GM19467 (cell line): ENCODE results near the gene KRT27.
"Not testable (repeated sequence)": the region's sequence is repeated elsewhere in the genome, so short reads cannot be mapped to it uniquely, and the experiment has no call there.

Experiments
- ATAC-seq: cut with Tn5 transposase; IDR thresholded peaks from one replicate; pipeline ENCODE4 v1.9.1; 2021; ENCODE audit warnings: mild to moderate bottlenecking, moderate library complexity; ENCODE audit not compliant: unreplicated experiment

Gene KRT27, protein sequence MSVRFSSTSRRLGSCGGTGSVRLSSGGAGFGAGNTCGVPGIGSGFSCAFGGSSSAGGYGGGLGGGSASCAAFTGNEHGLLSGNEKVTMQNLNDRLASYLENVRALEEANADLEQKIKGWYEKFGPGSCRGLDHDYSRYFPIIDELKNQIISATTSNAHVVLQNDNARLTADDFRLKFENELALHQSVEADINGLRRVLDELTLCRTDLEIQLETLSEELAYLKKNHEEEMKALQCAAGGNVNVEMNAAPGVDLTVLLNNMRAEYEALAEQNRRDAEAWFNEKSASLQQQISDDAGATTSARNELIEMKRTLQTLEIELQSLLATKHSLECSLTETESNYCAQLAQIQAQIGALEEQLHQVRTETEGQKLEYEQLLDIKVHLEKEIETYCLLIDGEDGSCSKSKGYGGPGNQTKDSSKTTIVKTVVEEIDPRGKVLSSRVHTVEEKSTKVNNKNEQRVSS

GRCh38 chr17:40782450-40782849, at the start of gene KRT27:
Gene KRT27 (minus strand): TSS chr17:40782550. CDS start chr17:40782493, 57 bp downstream.
- ATAC-seq = no peak

DNA sequence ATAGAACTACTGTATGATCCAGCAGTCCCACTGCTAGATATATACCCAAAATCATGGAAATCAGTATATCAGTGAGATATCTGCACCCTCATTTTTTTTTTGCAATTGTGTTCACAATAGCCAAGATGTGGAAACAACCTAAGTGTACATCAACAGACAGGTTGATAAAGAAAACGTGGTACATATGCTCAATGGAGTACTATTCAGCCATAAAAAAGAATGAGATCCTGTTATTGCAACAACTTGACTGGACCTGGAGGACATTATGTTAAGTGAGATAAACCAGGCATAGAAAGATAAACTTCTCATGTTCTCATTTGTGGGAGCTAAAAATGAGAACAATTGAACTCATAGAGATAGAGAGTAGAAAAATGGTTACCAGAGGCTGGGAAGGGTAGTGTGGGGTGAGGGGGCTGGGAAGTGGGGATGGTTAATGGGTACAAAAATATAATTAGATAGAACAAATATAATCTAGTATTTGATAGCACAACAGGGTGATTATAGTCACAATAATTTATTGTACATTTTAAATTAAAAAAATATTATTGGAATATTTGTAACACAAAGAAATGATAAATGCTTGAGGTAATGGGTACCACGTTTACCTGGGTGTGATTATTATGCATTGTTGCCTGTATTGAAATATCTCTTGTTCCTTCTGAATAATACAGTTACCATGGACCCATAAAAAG, 47.9 kb upstream of the KRT27 start:
- no peak for ATAC-seq

- no peak for ATAC-seq
Measured at GRCh38 chr17:40828454-40829044, 46.2 kb upstream of the KRT27 start.

GRCh38 chr17:40827746-40828453, 45.5 kb upstream of the KRT27 start:
- no peak for ATAC-seq

GRCh38 chr17:40825599-40825998, 43.2 kb upstream of the KRT27 start:
- ATAC-seq = no peak

DNA sequence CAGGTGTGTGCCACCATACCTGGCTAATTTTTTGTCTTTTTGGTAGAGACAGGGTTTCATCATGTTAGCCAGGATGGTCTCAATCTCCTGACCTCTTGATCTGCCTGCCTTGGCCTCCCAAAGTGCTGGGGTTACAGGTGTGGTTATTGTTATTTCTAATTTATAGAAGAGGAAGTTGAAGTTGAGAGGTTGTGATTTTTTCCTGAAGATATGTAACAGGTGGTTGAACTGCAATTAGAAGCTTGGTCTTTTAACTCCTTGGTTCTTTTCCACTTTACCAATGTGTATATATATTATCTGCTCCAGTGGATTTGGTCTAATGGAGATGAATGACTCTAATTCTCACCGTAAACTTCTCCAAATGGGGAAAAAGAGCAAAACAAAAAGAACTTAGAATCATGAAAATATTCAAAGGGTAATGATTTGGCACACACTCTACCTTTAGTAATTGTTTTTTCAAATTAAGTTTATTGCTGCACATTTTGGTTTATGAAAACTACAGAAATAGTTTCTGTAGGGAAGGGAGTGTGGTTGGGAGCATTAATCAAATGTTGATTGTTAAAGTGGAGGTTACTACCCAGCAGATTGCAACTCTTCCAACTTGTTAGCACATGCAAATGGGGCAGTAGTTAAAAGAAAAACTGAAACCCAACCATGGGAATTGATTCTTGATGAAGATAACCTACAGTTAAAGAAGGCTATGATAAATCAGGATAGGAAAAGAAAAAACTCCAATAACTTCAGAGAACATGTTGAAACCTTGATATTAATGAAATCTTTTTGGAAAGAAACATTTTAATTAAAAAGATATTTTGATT, 41.9 kb upstream of the KRT27 start:
- no peak for ATAC-seq

- no peak for ATAC-seq
Measured at GRCh38 chr17:40822132-40822812, 39.9 kb upstream of the KRT27 start, which contains the start of gene KRT10. Gene KRT10 (minus strand): TSS chr17:40822614. CDS start chr17:40822585, 29 bp downstream.

DNA sequence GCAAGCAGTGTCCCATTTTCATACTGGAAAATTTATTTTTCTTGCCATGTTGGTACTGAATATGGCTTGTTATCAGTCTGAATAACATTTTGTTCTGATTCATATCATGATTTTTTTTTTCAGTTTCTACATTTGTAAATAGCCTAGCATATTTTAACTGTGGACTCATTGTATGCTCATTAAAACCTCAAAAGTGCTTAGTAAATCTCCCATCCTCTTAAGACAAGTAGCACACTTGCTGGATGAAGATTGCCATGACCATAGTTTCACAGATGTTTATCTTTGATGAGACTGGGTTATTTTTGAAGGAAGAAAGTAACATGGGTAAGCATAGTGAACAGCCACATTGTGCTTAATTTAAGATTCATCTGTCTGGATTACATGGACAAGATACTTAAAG, 39.2 kb upstream of the KRT27 start:
- ATAC-seq = no peak

DNA sequence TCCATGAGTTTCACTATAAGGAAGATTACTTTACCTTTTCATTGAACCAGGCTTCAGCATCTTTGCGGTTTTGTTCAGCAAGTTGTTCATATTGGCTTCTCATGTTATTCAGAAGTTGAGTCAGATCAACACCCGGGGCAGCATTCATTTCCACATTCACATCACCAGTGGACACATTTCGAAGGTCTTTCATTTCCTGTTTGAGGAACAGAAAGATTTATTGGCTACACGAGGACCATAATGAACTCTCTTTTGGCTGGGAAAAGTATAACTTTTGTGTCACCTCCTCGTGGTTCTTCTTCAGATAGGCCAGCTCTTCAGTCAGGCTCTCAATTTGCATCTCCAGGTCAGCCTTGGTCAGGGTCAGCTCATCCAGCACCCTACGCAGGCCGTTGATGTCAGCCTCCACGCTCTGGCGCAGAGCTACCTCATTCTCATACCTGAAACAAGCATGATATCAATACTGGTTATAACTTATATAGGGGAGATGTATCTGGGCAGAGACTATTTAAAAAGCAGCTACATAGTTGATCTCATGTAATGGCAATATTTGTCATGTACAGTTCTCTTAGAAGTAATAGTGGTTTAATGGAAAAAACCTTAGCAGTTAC, 38.0 kb upstream of the KRT27 start:
- no peak for ATAC-seq

- ATAC-seq = no peak
Measured at GRCh38 chr17:40819528-40820125, 37.3 kb upstream of the KRT27 start.

- peak; percentile 76 for ATAC-seq
Measured at GRCh38 chr17:40818733-40819527, 36.6 kb upstream of the KRT27 start.

DNA sequence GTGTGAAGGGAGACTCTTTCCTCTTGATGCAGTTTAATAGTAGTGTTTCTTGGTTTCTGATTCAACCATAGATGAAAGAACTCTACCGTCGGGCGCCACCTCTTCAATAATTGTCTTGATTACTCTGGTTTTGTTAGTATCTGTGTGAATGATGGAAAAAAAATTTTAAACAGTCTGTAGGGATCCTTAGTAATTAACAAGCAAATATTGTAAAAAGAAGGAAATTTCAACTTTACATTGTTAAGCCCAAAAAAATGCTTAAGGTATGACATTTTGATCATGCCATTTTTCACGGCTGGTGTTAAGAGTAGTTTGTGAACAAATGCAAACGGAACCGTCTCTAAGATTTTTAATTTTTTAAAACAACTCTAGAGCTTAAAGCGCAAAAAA, 36.0 kb upstream of the KRT27 start:
- ATAC-seq = no peak

GRCh38 chr17:40817103-40817682, 34.8 kb upstream of the KRT27 start:
- ATAC-seq = no peak

DNA sequence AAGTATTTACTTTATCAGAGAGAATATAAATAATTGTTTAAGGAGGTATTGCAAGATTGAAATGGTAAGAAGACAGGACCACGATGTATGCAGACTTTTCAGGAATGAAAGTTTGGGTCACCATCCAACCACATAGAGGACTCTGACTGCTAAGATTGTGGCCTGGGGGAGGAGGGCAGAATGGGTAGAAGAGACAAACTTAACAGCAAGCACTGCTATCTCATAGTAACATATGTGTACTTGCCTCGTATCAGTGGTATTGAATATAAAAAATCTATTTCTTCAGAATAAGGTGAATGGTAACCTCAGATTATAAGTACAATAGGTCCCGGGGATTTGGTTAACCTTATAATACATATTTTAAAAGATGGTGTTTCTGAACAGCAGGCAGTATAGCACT, 34.2 kb upstream of the KRT27 start:
- ATAC-seq = no peak

- ATAC-seq = no peak
Measured at GRCh38 chr17:40815381-40815780, 33.0 kb upstream of the KRT27 start.

- not testable (repeated sequence) for ATAC-seq
Measured at GRCh38 chr17:40814657-40815056, 32.3 kb upstream of the KRT27 start.

DNA sequence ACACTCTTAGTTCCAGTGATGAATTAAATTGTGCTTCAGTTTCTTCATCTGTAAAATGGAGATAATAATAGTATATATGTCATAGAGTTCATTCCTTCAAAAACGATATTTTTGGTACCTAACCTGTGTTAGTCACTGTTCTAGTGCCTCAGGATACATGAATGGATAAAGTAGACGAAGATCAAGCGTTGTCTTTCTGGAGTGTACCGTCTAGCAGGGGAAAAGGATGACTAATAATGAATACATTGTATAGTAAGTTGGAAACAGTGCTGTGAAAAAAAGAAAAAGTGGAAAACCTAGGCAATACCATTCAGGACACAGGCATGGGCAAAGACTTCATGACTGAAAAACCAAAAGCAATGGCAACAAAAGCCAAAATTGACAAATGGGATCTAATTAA, 31.5 kb upstream of the KRT27 start:
- no peak for ATAC-seq

DNA sequence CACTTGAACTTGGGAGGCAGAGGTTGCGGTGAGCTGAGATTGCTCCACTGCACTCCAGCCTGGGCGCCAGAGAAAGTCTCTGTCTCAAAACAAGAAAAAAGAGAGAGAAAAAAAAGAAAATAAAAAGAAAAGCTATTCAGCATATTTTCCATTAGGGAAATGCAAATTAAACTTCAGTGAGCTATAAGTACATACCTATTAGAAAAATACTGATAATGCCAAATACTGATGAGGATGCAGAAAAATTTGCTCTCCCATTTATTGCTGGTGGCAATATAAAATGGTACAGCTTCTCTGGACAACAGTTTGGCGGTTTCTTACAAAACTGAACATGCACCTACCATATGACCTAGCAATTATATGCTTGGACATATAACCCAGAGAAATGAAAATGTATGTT, 30.3 kb upstream of the KRT27 start:
- no peak for ATAC-seq
